Adrenal gland (tissue), 12 donors: Measurements from ENCODE around the gene PRRC2B. TPM values are rescaled to one million over a fixed set of nuclear protein-coding genes. Genes with fewer than 3 reads are reported as not detected.
"Not testable (repeated sequence)": the region's sequence is repeated elsewhere in the genome, so short reads cannot be mapped to it uniquely, and the experiment has no call there.

Experiments used
- DNase-seq, 7 donors: peaks; one replicate each; pipeline ENCODE4 v3.0.0-alpha.2; 2019 to 2020
- H3K27ac ChIP-seq, 5 donors: fragments of 200-600 bp; sonication (generic) in 4 of 5; 1 replicate in 3 of 5; 2 replicates in 2 of 5; pipeline versions ENCODE4 v1.5.1 to v1.8.0; 2016 to 2020; ENCODE audit warnings: mild to moderate bottlenecking in 1 of 5
- H3K27me3 ChIP-seq: fragments of 200-600 bp; 2 replicates; pipeline ENCODE4 v1.8.0; 2021
- H3K36me3 ChIP-seq, 2 donors: fragments of 200-600 bp; replicated peaks in 1 of 2; 1 replicate in 1 of 2; 2 replicates in 1 of 2; pipeline versions ENCODE4 v1.5.1 to v1.8.0; 2018 to 2022
- H3K4me1 ChIP-seq, 2 donors: fragments of 200-600 bp; replicated peaks in 1 of 2; 1 replicate in 1 of 2; 2 replicates in 1 of 2; pipeline versions ENCODE4 v1.5.1 to v1.8.0; 2018 to 2021
- H3K4me3 ChIP-seq, 4 donors: fragments of 200-600 bp; sonication (generic) in 3 of 4; one replicate each; pipeline ENCODE4 v1.5.1; 2016 to 2018
- H3K9me3 ChIP-seq, 3 donors: fragments of 200-600 bp; sonication (generic) in 1 of 3; replicated peaks in 1 of 3; 1 replicate in 2 of 3; 2 replicates in 1 of 3; pipeline versions ENCODE4 v1.5.1 to v1.8.0; 2016 to 2021
- POLR2A ChIP-seq, 2 donors: fragments of 450-650 bp; IDR thresholded peaks; one replicate each; pipeline ENCODE4 v1.6.1; 2017; ENCODE audit warnings: antibody characterized with exemption in 2 of 2, mild to moderate bottlenecking in 2 of 2, moderate library complexity in 1 of 2
- WGBS, 4 donors: extraction: QIAGEN DNeasy Blood & Tissue Kit in 2 of 4; methylation state at CpG; one replicate each; pipeline versions ENCODE4 v1.1.5 to v1.1.7; 2013 to 2017; 5-methylcytosine and 5-hydroxymethylcytosine counted together
- intact Hi-C, 2 donors: fragments of 100-400 bp; cut with DNase I; formaldehyde crosslinking; loops; one replicate each; pipeline versions ENCODE4 v1.14.1 to v1.15.0; 2022 to 2023
- polyA plus RNA-seq, 3 donors: library from polyadenylated mRNA; stranded (reverse); fragments of 200-250 nt in 2 of 3; fragments of 350-450 nt in 1 of 3; fragmentation: Illumina TruSeq in 1 of 3; extraction: RNeasy Lipid Tissue Mini Kit (QIAGEN cat#74804) in 1 of 3; gene quantifications; one replicate each; pipeline ENCODE4 v1.2.3, GENCODE V29; 2013 to 2014
- total RNA-seq, 9 donors: library from RNA; depleted of rRNA in 4 of 9; stranded (reverse); fragments of >200 nt in 4 of 9; fragments of 120-200 nt in 1 of 9; fragmentation: NEBNext Ultra II Directional in 1 of 9; extraction: Animal tissue kit (Norgen Biotek cat#: 25700) in 1 of 9; gene quantifications; one replicate each; pipeline versions ENCODE4 v1.1.0 to v1.2.4, GENCODE V29; 2013 to 2023
- TF ChIP-seq, protein P1 (sequence below), 6 experiments: fragments of 450-650 bp in 4 of 6; fragments of 200-600 bp in 2 of 6; sonication (generic) in 1 of 6; IDR thresholded peaks; 1 replicate in 5 of 6; 2 replicates in 1 of 6; pipeline versions ENCODE4 v1.5.1 to v1.8.0; 2016 to 2021; ENCODE audit warnings: antibody characterized with exemption in 6 of 6, mild to moderate bottlenecking in 2 of 6, moderate library complexity in 1 of 6
- donor health status: healthy with polysubstance abuse.
- donor health status: Bipolar disorder and iron deficiency.
- donor health status: DM: yes; HTN: yes; CAD: no.
- donor health status: DM: no; HTN: no; CAD: no.
- donor health status: DM: no; HTN: no; CAD: no.
- donor health status: DM: yes; HTN: yes; CAD: no.

PRRC2B gene
- total and polyA plus RNA-seq, 12 donors = 42.3 to 255 (median 145) TPM

DNA sequence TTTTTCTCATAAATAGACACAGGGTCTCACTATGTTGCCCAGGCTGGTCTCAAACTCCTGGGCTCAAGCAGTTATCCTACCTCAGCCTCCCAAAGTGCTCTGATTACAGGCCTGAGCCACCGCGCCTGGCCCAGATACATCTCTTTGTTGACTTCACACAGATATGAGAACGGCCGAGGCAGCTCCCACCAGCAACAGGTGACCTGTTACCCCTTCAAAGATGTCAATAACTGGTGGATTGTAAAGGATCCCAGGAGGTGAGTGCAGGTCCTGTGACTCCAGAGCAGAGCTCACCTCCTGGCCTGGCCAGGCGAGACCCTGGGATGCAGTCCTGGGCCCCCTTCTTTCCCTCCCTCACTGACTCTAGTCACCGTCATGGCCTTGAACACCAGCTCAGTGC is 118.0 kb downstream of the PRRC2B start:
- 78 to 91% (median 88%) methylated on average over 5 to 6 of the region's 6 CpGs for WGBS, 4 donors

DNA sequence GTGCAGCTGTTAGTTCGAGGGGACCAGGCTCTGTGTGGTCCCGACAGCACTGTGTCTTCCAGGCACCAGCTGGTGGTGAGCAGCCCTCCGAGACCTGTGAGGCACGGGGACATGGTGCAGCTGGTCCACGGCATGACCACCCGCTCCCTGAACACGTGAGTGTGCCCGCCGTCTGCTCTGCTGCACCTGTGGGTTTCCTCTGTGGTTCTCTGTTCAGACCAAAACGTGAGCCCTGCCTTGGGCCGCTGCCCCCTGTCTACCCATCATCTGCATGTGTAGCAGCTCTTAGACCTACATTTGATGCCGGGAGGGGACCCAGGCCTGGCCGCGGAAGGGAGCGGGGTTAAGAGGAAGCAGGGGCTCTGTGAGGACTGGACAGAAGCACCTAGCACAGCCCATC is 119.3 kb downstream of the PRRC2B start:
- no peaks in the 10 kb centered on the region for H3K9me3 ChIP-seq
- no peak overlapping the region for H3K4me3 ChIP-seq
- DNase-seq = no peak
- TF ChIP-seq, protein P1, sequence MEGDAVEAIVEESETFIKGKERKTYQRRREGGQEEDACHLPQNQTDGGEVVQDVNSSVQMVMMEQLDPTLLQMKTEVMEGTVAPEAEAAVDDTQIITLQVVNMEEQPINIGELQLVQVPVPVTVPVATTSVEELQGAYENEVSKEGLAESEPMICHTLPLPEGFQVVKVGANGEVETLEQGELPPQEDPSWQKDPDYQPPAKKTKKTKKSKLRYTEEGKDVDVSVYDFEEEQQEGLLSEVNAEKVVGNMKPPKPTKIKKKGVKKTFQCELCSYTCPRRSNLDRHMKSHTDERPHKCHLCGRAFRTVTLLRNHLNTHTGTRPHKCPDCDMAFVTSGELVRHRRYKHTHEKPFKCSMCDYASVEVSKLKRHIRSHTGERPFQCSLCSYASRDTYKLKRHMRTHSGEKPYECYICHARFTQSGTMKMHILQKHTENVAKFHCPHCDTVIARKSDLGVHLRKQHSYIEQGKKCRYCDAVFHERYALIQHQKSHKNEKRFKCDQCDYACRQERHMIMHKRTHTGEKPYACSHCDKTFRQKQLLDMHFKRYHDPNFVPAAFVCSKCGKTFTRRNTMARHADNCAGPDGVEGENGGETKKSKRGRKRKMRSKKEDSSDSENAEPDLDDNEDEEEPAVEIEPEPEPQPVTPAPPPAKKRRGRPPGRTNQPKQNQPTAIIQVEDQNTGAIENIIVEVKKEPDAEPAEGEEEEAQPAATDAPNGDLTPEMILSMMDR (IDR thresholded peaks at IDR 0.05) = no peak
- no peak for TF ChIP-seq POLR2A (IDR thresholded peaks at IDR 0.05)
- no peak overlapping the region for H3K27ac ChIP-seq
- H3K27me3 ChIP-seq = no peaks in the 10 kb centered on the region
- intact Hi-C loops = no loop called here
- peaks cover 0 to 58% of the 10 kb centered on the region in 2 donors for H3K36me3 ChIP-seq
- no peaks in the 10 kb centered on the region for H3K4me1 ChIP-seq
- 90 to 98% (median 94%) methylated on average over 7 to 15 of the region's 15 CpGs for WGBS, 4 donors

More for the DNA sequence above, 118.0 kb downstream of the PRRC2B start:
- intact Hi-C loops = no loop called here
- no peak for DNase-seq
- Histone ChIP-seq H3K36me3 (peaks cover 0 to 64% of the 10 kb centered on the region in 2 donors), H3K27me3 (no peaks in the 10 kb centered on the region), H3K4me3 (no peak overlapping the region), H3K27ac (no peak overlapping the region), H3K9me3 (no peaks in the 10 kb centered on the region), H3K4me1 (no peaks in the 10 kb centered on the region)
- no peak for TF ChIP-seq POLR2A (IDR thresholded peaks at IDR 0.05)
- TF ChIP-seq, protein P1 (IDR thresholded peaks at IDR 0.05) = no peak

DNA sequence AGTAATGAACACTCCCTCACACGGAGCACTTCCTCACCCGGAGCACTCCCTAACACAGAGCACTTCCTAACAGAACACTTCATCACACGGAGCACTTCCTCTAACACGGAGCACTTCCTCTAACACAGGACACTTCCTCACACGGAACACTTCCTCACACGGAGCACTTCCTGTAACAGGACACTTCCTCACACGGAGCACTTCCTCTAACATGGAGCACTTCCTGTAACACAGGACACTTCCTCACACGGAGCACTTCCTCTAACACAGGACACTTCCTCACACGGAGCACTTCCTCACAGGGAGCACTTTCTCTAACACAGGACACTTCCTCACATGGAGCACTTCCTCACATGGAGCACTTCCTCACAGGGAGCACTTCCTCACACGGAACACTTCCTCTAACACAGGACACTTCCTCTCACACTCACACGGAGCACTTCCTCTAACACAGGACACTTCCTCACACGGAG is 121.7 kb downstream of the PRRC2B start:
- H3K4me1 ChIP-seq, intact Hi-C loops, H3K9me3 ChIP-seq, H3K27ac ChIP-seq, H3K4me3 ChIP-seq, DNase-seq, H3K27me3 ChIP-seq: not testable (repeated sequence)
- H3K36me3 ChIP-seq = peaks cover 0 to 72% of the 10 kb centered on the region in 2 donors
- 66 to 80% (median 70%) methylated on average over 7 to 12 of the region's 12 CpGs for WGBS, 4 donors

DNA sequence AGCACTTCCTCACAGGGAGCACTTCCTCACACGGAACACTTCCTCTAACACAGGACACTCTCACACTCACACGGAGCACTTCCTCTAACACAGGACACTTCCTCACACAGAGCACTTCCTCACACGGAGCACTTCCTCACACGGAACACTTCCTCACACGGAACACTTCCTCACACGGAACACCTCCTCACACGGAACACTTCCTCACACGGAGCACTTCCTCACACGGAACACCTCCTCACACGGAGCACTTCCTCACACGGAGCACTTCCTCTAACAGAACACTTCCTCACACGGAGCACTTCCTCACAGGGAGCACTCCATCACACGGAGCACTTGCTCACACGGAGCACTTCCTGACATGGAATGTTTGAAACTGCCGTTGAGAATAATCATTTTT is 122.2 kb downstream of the PRRC2B start:
- intact Hi-C loops = no loop called here
- 73 to 81% (median 76%) methylated on average over 13 to 15 of the region's 15 CpGs for WGBS, 4 donors
- no peaks in the 10 kb centered on the region for H3K9me3 ChIP-seq
- no peaks in the 10 kb centered on the region for H3K4me1 ChIP-seq
- H3K27me3 ChIP-seq = no peaks in the 10 kb centered on the region
- no peak overlapping the region for H3K27ac ChIP-seq
- peaks cover 0 to 70% of the 10 kb centered on the region in 2 donors for H3K36me3 ChIP-seq
- no peak overlapping the region for H3K4me3 ChIP-seq
- TF ChIP-seq, protein P1 (IDR thresholded peaks at IDR 0.05) = no peak
- TF ChIP-seq POLR2A (IDR thresholded peaks at IDR 0.05) = no peak
- DNase-seq = no peak

DNA sequence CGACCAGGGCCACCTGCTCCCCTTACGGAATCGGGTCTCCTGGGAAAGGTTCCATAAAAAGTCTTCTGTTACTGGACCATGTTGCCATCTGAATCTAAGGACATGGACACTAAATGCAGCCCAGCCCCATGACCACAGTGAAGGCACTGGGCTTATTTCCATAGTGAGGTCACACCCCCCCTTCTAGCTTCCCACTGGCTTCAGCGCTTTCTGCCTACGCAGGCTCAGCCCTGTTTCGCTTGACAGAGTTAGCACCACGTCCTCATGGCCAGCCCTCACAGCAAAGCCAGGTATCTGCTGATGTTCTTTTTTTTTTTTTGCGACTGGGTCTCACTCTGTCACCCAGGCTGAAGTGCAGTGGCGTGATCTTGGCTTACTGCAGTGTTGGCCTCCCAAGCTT is 123.0 kb downstream of the PRRC2B start:
- 93 to 98% (median 95%) methylated on average over 8 to 9 of the region's 9 CpGs for WGBS, 4 donors
- Histone ChIP-seq H3K4me1 (no peaks in the 10 kb centered on the region), H3K36me3 (peaks cover 0 to 70% of the 10 kb centered on the region in 2 donors)

More for the DNA sequence above, 123.0 kb downstream of the PRRC2B start:
- DNase-seq = no peak
- Histone ChIP-seq H3K27me3 (no peaks in the 10 kb centered on the region), H3K4me3 (no peak overlapping the region), H3K27ac (no peak overlapping the region), H3K9me3 (no peaks in the 10 kb centered on the region)
- intact Hi-C loops = no loop called here
- TF ChIP-seq POLR2A (IDR thresholded peaks at IDR 0.05) = no peak
- TF ChIP-seq, protein P1 (IDR thresholded peaks at IDR 0.05) = no peak
